Measurements from ENCODE around the gene AP1M1. TPM values are rescaled to one million over a fixed set of nuclear protein-coding genes. Genes with fewer than 3 reads are reported as not detected.

AP1M1 gene
- total and polyA plus RNA-seq, 2 donors (not counting 1 experiment from before 2014, with no cell fraction given) = 94.4 to 113 TPM

DNA sequence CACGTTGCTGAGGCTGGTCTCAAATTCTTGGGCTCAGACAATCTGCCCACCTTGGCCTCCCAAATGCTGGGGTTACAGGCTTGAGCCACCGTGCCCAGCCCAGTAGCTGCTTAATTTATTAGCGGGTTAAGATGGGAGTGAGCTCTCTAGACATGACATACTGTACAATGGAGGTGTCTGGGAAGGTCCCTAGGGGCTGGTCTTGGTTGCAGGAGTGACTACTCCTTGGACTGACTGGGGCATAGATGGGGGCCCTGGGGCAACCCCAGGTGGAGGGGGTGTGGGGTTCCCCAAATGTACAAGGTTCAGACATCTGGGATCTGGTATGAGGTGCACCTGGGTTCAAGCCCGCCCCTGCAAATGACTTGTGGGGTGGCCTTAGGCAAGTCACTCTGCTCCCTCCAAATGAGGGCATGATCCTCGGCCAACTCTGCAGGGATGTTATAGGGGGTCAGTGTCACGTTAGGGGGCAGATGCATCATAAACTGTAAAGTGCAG lies 37.2 kb upstream of the AP1M1 start:
- no peaks in the 10 kb centered on the region for H3K36me3 ChIP-seq (ENCODE audit: control insufficient read depth, insufficient read depth, low read length)
- H3K4me1 ChIP-seq (ENCODE audit: control insufficient read depth, extremely low read depth, insufficient read depth, low read length) = peaks cover 12% of the 10 kb centered on the region
- H3K4me2 ChIP-seq (ENCODE audit: extremely low read depth, insufficient read depth, low read length) = no peak overlapping the region
- H3K79me2 ChIP-seq (ENCODE audit: control insufficient read depth, insufficient read depth, low read length) = no peaks in the 10 kb centered on the region
- no peaks in the 10 kb centered on the region for H4K20me1 ChIP-seq (ENCODE audit: control insufficient read depth, extremely low read depth, insufficient read depth, low read length)
- H2AFZ ChIP-seq (ENCODE audit: low read length) = no peak overlapping the region
- H3K4me3 ChIP-seq (replicated peaks in 1 of 4; ENCODE audit: control extremely low read depth in 1 of 4, insufficient read depth in 1 of 4, low read depth in 3 of 4, low read length in 4 of 4) = no peak overlapping the region
- H3K27me3 ChIP-seq (ENCODE audit: control insufficient read depth, insufficient read depth, low read length) = no peaks in the 10 kb centered on the region
- no peaks in the 10 kb centered on the region for H3K9me3 ChIP-seq (ENCODE audit: control insufficient read depth, insufficient read depth, low read depth, low read length)
- TF ChIP-seq, protein P1, sequence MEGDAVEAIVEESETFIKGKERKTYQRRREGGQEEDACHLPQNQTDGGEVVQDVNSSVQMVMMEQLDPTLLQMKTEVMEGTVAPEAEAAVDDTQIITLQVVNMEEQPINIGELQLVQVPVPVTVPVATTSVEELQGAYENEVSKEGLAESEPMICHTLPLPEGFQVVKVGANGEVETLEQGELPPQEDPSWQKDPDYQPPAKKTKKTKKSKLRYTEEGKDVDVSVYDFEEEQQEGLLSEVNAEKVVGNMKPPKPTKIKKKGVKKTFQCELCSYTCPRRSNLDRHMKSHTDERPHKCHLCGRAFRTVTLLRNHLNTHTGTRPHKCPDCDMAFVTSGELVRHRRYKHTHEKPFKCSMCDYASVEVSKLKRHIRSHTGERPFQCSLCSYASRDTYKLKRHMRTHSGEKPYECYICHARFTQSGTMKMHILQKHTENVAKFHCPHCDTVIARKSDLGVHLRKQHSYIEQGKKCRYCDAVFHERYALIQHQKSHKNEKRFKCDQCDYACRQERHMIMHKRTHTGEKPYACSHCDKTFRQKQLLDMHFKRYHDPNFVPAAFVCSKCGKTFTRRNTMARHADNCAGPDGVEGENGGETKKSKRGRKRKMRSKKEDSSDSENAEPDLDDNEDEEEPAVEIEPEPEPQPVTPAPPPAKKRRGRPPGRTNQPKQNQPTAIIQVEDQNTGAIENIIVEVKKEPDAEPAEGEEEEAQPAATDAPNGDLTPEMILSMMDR (conservative IDR thresholded peaks at IDR 0.05 in 1 of 2, IDR thresholded peaks at IDR 0.05 in 1 of 2; ENCODE audit: low read depth in 1 of 2, low read length in 2 of 2) = no peak
- TF ChIP-seq EZH2 (IDR thresholded peaks at IDR 0.05; ENCODE audit: low read length, missing control alignments) = no peak
- H3K27ac ChIP-seq (ENCODE audit: insufficient read depth, low read length) = no peak overlapping the region
- no peak overlapping the region for H3K9ac ChIP-seq (ENCODE audit: insufficient read depth, low read length)
- no peak for DNase-seq (ENCODE audit: low read depth in 2 of 2)

DNA sequence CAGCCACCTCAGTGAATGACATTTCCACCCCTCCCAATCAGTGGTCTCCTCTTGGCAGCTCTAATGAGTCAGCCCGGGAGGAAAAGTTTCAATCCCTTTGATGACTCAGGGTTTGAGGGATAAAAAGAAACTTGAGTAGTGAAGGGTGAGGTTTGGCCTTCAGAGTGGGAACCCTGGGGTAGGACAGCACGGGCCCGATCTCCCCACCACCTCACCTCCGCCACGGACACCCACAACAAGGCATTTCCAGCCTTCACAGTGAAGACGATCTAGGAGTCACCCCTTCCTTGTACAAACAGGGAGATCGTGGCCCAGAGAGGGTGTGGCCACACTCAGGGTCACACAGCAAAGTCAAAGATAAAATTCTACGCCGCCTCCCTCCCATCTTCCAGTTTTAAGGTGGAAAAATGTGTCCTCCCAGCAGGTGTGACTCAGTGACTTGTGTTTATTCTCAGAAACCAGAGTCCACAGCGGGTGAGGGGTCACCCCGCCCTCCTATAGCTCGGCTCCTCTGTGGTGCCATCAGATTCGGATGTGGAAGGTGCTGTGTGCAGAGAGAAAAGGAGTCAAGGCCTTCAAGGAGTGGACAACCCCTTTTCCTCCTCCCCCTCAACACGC lies 36.7 kb upstream of the AP1M1 start:
- Histone ChIP-seq H3K4me3 (replicated peaks in 1 of 4; ENCODE audit: control extremely low read depth in 1 of 4, insufficient read depth in 1 of 4, low read depth in 3 of 4, low read length in 4 of 4) (no peak overlapping the region), H3K27ac (ENCODE audit: insufficient read depth, low read length) (peak overlapping the region; percentile 22), H2AFZ (ENCODE audit: low read length) (no peak overlapping the region), H3K4me1 (ENCODE audit: control insufficient read depth, extremely low read depth, insufficient read depth, low read length) (peaks cover 12% of the 10 kb centered on the region), H3K36me3 (ENCODE audit: control insufficient read depth, insufficient read depth, low read length) (no peaks in the 10 kb centered on the region), H3K9ac (ENCODE audit: insufficient read depth, low read length) (no peak overlapping the region), H3K27me3 (ENCODE audit: control insufficient read depth, insufficient read depth, low read length) (no peaks in the 10 kb centered on the region), H3K4me2 (ENCODE audit: extremely low read depth, insufficient read depth, low read length) (peak overlapping the region; percentile 44), H3K79me2 (ENCODE audit: control insufficient read depth, insufficient read depth, low read length) (no peaks in the 10 kb centered on the region), H3K9me3 (ENCODE audit: control insufficient read depth, insufficient read depth, low read depth, low read length) (no peaks in the 10 kb centered on the region), H4K20me1 (ENCODE audit: control insufficient read depth, extremely low read depth, insufficient read depth, low read length) (no peaks in the 10 kb centered on the region)
- DNase-seq (ENCODE audit: low read depth in 2 of 2) = peak; percentile 67 to 82
- TF ChIP-seq EZH2 (IDR thresholded peaks at IDR 0.05; ENCODE audit: low read length, missing control alignments) = no peak

DNA sequence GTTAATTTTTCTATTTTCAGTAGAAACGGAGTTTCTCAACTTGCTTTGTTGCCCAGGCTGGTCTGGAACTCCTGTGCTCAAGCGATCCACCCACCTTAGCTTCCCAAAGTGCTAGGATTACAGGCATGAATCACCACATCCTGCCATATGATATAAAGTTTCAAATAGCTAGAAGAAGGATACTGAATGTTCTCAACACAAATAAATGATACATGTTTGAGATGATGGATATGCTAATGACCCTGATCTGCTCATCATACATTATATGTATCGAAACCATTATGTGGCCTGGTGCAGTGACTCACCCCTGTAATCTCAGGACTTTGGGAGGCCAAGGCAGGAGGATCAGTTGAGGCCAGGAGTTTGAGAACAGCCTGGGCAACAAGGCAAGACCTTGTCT lies 35.9 kb upstream of the AP1M1 start:
- peak; percentile 63 to 77 for DNase-seq (ENCODE audit: low read depth in 2 of 2)
- Histone ChIP-seq H3K9me3 (ENCODE audit: control insufficient read depth, insufficient read depth, low read depth, low read length) (no peaks in the 10 kb centered on the region), H3K4me1 (ENCODE audit: control insufficient read depth, extremely low read depth, insufficient read depth, low read length) (peaks cover 12% of the 10 kb centered on the region), H2AFZ (ENCODE audit: low read length) (no peak overlapping the region), H3K4me3 (replicated peaks in 1 of 4; ENCODE audit: control extremely low read depth in 1 of 4, insufficient read depth in 1 of 4, low read depth in 3 of 4, low read length in 4 of 4) (no peak overlapping the region), H3K9ac (ENCODE audit: insufficient read depth, low read length) (no peak overlapping the region), H3K27me3 (ENCODE audit: control insufficient read depth, insufficient read depth, low read length) (no peaks in the 10 kb centered on the region), H3K36me3 (ENCODE audit: control insufficient read depth, insufficient read depth, low read length) (no peaks in the 10 kb centered on the region), H3K79me2 (ENCODE audit: control insufficient read depth, insufficient read depth, low read length) (no peaks in the 10 kb centered on the region), H3K4me2 (ENCODE audit: extremely low read depth, insufficient read depth, low read length) (no peak overlapping the region), H4K20me1 (ENCODE audit: control insufficient read depth, extremely low read depth, insufficient read depth, low read length) (no peaks in the 10 kb centered on the region), H3K27ac (ENCODE audit: insufficient read depth, low read length) (no peak overlapping the region)
- TF ChIP-seq, protein P1 (conservative IDR thresholded peaks at IDR 0.05 in 1 of 2, IDR thresholded peaks at IDR 0.05 in 1 of 2; ENCODE audit: low read depth in 1 of 2, low read length in 2 of 2) = no peak
- TF ChIP-seq EZH2 (IDR thresholded peaks at IDR 0.05; ENCODE audit: low read length, missing control alignments) = no peak

Measured in fibroblast of lung (primary cell).